Measurements from ENCODE around the gene KCTD11. TPM values are rescaled to one million over a fixed set of nuclear protein-coding genes. Genes with fewer than 3 reads are reported as not detected.

KCTD11 gene
- total and polyA plus RNA-seq, 8 donors = 0.58 to 14.1 (median 6.4) TPM

- TF ChIP-seq EP300 (IDR thresholded peaks at IDR 0.05) (no peak), CTCF (IDR thresholded peaks at IDR 0.05) (no peak), POLR2A (IDR thresholded peaks at IDR 0.05) (no peak), POLR2AphosphoS5 (IDR thresholded peaks at IDR 0.05) (no peak)
- peaks cover 0 to 10% (median 6%) of the 10 kb centered on the region in 3 donors for H3K27me3 ChIP-seq
- peaks cover 0 to 21% (median 0%) of the 10 kb centered on the region in 4 donors for H3K36me3 ChIP-seq
- intact Hi-C loops (cut with DNase I; ENCODE audit: low total_unique reads) = loop anchor here (10.0 kb wide), 1 partner anchor 73 kb away; no protein-coding TSS in a partner anchor
- H3K4me1 ChIP-seq = peaks cover 21 to 45% (median 36%) of the 10 kb centered on the region in 4 donors
- H3K27ac ChIP-seq = no peak overlapping the region
- H3K4me3 ChIP-seq = no peak overlapping the region
- no peaks in the 10 kb centered on the region for H3K9me3 ChIP-seq
- 58 to 64% (median 61%) methylated on average over 19 of the region's 19 CpGs for WGBS, 5 donors
- DNase-seq = no peak
Measured at GRCh38 chr17:7347630-7348477, 4.1 kb upstream of the KCTD11 start.

GRCh38 chr17:7348478-7349242 is 3.3 kb upstream of the KCTD11 start:
- DNase-seq = peak in 1 of 2 donors; percentile 38
- Histone ChIP-seq H3K27ac (peak overlapping the region in 1 of 5 donors; percentile 99), H3K4me1 (peaks cover 29 to 53% (median 44%) of the 10 kb centered on the region in 4 donors), H3K36me3 (peaks cover 0 to 20% (median 0%) of the 10 kb centered on the region in 4 donors), H3K9me3 (no peaks in the 10 kb centered on the region), H3K27me3 (peaks cover 0 to 2% (median 0%) of the 10 kb centered on the region in 3 donors), H3K4me3 (no peak overlapping the region)
- 61 to 72% (median 65%) methylated on average over 18 to 19 of the region's 19 CpGs for WGBS, 5 donors
- intact Hi-C loops (cut with DNase I; ENCODE audit: low total_unique reads) = loop anchor here (10.0 kb wide), 1 partner anchor 74 kb away; no protein-coding TSS in a partner anchor
- TF ChIP-seq POLR2A (IDR thresholded peaks at IDR 0.05) (no peak), POLR2AphosphoS5 (IDR thresholded peaks at IDR 0.05) (no peak), CTCF (IDR thresholded peaks at IDR 0.05) (no peak), EP300 (IDR thresholded peaks at IDR 0.05) (no peak)

- H3K27me3 ChIP-seq = no peaks in the 10 kb centered on the region
- peaks cover 0 to 7% (median 0%) of the 10 kb centered on the region in 4 donors for H3K36me3 ChIP-seq
- no peaks in the 10 kb centered on the region for H3K9me3 ChIP-seq
- no peak for DNase-seq
- 19 to 28% (median 26%) methylated on average over 9 to 10 of the region's 10 CpGs for WGBS, 5 donors
- intact Hi-C loops (cut with DNase I; ENCODE audit: low total_unique reads) = no loop called here
- peak overlapping the region; percentile 95 to 99 (median 99) for H3K27ac ChIP-seq
- H3K4me3 ChIP-seq = peak overlapping the region; percentile 60 to 84 (median 71)
- H3K4me1 ChIP-seq = peaks cover 38 to 79% (median 68%) of the 10 kb centered on the region in 4 donors
- TF ChIP-seq POLR2A (IDR thresholded peaks at IDR 0.05) (no peak), CTCF (IDR thresholded peaks at IDR 0.05) (peak in 2 of 7 experiments; percentile 36 to 42)
Measured at GRCh38 chr17:7352503-7352889, 534 bp downstream of the KCTD11 start.

- no peaks in the 10 kb centered on the region for H3K27me3 ChIP-seq
- WGBS, 5 donors = 86 to 91% (median 89%) methylated on average over 25 to 37 of the region's 37 CpGs
- DNase-seq = no peak
- H3K9me3 ChIP-seq = no peaks in the 10 kb centered on the region
- intact Hi-C loops (cut with DNase I; ENCODE audit: low total_unique reads) = no loop called here
- H3K4me1 ChIP-seq = peaks cover 38 to 76% (median 67%) of the 10 kb centered on the region in 4 donors
- H3K27ac ChIP-seq = peak overlapping the region in 4 of 5 donors; percentile 95 to 99 (median 98)
- H3K36me3 ChIP-seq = peaks cover 0 to 1% (median 0%) of the 10 kb centered on the region in 4 donors
- TF ChIP-seq POLR2AphosphoS5 (IDR thresholded peaks at IDR 0.05) (no peak), POLR2A (IDR thresholded peaks at IDR 0.05) (no peak), CTCF (IDR thresholded peaks at IDR 0.05) (no peak), EP300 (IDR thresholded peaks at IDR 0.05) (no peak)
- H3K4me3 ChIP-seq = peak overlapping the region; percentile 60 to 84 (median 71)
Measured at GRCh38 chr17:7352910-7353635, 1.1 kb downstream of the KCTD11 start.
